Embryonic facial prominence (tissue), 1 donor: Measurements from ENCODE around the gene MAP7.

Experiments
- DNase-seq: peaks from one replicate; pipeline ENCODE4 v3.0.0-alpha.2; 2016; ENCODE audit errors: extremely low spot score

The MAP7 gene

DNA sequence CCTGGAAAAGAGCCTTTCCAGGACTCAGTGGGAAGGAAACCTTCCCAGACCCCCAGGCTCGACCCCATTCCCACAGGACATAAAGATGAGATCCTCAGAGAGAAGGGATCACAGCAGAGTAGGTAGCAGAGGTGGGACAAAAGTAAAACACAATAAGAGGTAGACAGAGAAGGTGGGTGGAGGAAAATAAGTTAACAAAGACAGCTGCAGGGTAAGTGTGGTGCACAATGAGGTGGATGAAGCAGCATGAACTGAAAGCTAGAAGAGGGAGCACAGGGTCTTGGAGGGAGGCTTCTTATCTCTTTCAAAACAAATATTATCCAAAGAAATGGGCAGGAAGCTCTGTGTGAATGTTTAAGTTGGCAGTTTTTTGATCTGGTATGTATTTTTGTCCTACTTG, 14.0 kb upstream of the MAP7 start:
- DNase-seq = no peak

DNA sequence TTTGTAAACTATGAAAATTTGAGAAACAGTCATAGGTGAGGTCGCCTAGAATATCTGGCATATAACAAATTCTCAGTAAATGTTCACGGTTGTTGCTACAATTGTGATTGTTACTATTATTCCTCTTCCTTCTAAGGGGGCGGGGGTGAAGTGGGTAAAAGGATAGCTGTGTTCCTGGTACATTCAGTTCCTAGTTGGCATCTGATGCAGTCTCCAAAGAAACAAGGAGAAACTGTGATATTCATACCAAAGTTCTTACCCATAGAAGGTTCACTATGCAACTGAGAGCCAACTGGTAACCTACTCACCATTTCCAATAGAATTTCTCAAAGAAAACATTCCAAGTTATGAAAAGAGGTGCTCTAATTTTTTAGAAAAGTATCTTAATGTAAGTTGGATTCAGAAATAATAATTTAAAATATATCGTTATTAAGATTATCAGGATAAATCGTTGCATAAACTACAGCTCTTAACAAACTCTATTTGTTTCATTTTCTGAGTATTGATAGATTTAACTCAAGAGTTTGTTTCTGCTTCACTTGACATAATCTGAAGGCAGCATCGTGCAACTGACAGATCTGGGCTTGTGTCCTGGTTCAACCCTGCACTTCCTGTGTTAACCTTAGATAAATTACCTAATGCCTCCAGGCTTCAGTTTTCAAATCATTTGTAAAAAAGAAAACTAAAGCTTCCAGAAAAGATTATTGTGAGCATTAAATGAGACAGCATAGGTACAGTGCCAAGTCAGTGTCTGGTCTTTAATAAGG, 13.3 kb upstream of the MAP7 start:
- DNase-seq = no peak

DNA sequence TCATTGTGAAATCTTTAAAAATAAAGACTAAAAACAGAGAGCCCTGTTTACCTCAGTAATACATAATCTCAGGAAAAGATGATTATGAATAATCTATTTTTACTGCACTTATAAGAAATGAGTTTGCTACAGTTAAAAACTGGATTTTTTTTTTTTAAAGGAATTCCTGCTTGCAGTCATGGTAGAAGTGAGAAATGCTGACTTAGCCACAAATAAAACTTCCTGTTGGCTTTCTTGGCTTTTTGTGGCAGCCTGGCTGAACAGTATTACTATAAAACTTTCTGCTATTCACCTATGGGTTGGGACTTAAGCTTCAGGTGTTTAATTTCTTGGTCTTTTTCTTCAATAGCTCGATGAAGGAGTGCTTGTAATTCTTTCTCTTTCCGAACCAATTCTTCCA, 12.0 kb upstream of the MAP7 start:
- DNase-seq = no peak

DNA sequence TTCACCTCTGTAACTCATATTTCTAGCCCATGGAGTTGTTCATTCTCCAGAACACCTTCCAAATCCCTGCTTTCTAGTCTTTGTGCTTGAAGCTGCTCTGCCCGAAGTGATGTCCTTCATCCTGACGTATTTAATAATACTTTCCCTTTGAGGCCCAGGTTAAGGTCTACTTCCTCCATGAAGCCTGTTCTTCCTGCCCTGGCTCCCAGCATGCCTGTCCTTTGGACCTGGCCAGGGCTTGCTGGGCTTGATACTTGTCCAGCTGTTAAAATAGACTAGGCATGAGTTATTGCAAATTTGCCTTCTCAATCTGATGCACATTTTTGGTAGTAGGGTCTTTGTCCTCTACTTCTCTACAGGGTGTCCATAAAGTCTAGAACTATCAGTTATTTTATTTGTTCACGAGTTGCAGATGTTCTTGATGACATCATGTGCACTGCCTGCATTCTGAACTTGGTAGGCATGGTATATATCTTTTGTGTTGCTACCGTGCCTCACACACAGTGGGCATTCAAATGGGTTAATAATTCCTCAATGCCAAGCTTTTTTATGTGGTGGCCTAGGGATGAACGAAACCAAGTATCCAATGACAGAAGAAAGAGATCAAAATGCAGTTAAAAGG, 3.1 kb upstream of the MAP7 start:
- DNase-seq = no peak

DNA sequence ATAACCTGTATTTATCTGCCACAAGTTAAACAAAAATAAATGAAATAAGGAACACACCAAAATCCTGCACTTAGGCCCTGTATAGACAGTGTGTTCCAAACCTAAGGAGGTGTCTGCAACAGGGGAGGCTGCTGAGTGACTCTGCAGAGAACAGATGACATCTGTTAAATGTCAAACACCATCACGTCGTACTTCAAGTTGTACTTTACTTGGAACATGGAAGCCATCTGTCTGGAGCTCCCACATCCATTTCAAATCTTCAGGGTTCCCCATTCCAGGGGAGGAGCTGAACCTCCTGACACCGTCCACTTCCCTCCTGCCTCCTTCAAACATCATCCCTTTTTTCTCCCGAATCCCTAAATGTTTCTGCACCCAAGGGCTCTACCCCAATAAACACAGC, 1.8 kb upstream of the MAP7 start:
- DNase-seq = no peak

DNA sequence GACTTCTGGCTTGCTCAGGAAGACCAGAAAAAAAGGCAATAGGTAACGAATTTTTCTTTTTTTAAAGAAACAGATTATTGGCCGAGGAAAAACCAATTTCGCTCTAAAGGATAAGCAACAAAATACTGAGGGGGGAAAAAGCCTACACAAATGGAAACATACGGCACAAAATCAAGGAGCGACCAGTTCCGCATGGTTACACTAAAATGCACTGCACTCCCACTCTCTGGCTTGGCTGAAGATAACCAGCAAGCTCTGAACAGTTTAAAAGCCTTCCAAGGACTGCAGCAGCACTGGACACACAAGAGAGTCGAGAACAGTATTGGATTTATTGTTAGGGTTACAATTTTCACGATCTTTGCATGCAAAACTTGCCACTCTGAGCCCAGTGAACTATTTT, 881 bp upstream of the MAP7 start:
- DNase-seq = no peak

DNA sequence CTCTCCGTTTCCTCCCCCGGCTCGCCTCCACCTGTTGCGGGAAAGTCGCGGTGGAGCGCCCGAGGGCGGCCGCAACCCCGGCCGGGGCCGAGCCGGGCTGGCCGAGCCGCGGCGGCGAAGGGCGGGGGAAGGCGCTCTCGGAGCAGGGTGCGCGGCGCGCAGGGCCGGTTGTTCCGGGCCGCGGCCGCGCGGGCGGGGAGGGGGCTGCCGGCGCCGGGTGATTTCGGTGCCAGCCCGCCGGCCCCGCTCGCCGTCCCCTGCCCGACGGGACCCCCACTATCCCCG, 235 bp downstream of the MAP7 start:
- no peak for DNase-seq

DNA sequence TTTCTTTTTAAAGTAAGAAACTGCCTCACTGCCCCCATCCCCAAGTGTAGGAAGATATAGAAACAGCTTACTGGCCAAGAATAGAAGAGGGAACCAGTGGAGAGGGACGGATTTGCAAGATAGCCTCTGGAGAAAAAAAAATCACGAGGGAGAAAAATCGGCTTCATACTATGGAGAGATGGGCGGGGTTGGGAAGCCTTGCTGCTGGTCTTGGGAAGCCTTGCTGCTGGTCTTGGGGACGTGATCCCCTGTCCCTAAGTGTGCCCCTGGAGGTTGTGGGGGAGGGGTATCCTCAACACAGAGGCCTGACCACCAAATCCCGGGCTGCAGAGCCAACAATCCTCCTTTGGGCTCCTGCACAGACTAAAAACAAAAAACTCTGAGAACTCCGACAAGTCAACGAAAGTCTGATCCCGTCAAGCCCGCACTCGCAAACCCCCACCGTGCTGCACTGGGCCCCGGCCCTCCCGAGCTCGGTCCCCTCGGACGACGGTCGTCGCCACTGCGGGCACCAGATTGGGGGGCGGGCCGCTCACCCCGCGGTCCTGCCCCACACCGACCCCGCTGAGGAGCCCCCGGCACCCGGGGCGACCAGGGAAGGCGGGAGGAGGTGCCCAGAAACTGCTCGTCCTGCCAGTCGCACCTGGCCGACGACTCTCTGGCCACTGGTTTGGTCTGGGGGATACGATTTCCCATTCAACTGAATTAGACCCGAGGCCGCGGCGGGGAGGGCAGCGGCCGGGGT, 750 bp downstream of the MAP7 start:
- DNase-seq = no peak

DNA sequence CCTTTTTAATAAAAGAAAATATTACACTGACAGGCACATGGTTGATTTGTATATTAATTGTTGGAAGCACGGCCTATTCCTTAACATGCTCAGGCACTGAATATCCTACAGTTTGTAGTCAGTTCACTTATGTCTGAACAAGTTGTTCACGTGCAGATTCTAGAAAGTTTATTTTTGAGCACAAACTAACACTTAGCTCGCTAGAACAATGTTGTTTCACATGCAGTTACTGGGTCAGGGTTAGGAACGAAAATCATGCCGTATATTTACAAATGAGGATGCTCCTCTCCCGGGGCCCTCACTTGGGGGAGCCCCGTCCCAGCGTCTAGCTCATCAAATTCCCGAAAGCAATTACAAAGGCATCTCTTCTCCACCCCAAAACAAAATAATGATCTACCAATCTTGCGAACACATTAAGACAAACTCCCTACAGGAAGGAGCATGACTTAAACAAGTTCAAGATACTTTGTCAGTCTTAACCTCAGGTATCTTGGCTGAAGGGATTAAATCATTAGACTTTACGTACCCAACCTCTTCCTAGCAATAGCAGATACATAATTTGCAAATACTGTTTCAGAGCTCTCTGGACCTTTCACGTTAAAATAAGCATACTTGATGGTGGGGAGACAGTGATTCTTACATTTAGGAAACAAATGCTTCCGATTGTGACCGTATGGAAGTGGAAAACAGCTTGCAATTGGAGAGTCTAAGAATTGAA, 1.5 kb downstream of the MAP7 start:
- DNase-seq = no peak

DNA sequence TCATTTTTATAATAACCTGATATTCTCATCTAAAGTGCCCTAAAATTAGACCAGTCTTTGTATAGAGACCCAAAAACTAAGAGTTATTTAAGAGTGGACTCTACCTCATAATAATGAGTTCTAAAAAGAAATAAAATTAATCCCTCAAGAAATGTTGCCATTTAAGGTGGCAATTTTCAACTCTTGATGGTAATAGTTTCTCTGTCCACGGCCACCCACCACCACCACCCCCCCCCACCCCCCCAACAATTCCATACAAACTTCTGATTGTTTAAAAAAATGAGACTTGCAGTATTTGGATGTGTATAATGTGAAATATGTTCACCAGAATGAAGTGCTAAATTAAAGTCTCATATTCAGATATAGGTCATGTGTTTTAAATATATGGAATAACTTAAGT, 2.4 kb downstream of the MAP7 start:
- no peak for DNase-seq

DNA sequence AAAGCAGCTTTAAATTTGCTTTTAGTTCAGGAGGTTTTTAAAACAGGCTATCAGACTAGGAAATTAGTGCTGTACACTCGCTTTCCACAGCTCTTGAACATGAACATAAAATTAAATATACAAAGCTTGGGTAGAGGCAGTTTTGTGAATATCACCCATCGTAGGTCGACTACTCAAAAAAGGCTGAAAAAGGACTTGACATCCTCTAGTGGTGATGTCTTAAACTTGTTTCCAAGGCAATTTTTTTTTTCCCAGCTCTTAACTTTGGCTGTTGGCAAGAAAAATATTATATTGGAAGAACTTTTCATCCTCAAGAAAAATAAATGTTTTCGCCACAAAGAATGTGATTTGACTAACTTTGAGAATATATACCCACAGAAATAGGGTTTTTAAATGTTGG, 2.9 kb downstream of the MAP7 start:
- no peak for DNase-seq

DNA sequence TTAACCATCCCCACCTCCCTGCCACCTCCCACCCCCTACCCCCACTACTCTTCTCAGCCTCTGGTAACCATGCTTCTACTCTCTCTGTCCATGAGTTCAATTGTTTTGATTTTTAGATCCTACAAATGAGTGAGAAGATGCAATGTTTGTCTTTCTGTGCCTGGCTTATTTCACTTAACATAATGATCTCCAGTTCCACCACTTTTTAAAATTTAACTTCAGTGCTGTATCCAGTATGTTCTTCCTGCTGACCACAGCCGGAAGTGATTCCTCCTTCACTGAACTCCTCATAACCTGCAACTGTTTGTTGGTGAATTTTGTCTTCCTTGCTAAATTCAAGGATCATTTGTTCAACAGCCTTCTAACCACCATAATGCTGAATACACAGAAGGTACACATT, 3.9 kb downstream of the MAP7 start:
- DNase-seq = no peak

DNA sequence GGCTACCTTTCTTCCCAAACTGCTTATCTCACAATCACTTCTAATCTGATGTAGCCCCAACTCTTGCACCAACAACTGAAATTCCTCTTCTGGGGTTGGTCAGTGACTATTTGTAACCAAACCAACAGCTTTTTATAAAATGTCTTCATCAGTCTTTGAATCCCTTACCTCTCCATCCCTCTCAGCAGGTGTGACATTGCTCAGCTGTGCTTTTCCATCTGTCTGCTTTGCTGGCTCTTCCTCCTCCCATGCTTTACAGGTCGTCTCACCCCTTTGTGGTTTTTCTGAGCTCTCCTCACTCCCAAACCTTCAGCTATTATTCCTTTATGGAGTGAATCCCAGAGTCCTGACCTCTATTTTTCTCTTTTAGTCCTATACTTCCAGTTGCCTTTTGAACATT, 5.9 kb downstream of the MAP7 start:
- DNase-seq = no peak

DNA sequence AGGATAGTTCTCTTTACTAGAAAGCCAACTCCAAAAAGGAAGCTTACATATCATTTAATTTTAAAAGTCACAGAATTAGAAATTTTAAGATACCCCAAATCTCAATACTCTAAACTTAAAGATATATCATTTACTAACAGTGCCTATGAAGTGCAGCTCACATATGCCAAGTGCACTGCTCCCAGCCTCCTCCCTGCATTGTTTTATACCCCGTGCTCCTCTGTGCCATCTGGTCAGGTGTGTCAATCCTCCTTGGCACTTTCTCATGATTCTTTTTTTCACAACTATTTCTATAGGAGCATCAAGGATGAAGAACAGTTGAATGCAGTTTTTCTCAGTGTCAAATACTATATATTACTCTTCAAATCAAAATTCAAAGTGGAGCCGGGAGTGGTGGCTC, 8.8 kb downstream of the MAP7 start:
- no peak for DNase-seq

DNA sequence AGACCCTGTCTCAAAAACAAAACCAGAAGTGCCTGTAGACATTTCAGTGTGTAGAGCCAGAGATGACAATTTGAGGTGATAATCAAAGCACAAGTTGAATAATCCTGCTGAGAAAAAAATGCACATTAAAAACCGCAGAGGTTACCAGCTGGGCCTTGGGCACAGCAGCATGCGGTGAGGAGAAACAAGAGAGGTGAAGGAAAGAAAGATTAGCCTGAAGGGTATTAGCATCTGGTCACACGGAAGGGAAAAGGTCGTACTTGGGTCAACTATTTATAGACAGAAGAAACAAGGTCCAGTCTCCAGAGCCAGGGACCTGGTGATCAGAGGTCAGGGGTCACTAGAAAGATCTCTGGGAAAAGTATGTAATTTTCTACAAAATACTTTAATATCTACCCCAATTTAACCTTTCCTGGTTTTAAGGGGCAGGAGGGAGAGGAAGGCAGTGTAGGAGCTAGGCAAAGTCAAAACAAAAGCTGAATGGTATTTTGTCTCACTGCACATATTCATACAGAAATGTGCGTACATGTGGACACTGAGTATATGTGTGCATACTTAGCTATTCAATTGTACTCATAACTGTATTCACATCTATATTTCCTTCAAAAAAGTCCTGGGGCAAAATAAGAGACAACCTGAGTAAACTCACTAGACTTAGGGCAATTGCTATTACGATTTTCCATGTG, 10.1 kb downstream of the MAP7 start:
- DNase-seq = no peak

DNA sequence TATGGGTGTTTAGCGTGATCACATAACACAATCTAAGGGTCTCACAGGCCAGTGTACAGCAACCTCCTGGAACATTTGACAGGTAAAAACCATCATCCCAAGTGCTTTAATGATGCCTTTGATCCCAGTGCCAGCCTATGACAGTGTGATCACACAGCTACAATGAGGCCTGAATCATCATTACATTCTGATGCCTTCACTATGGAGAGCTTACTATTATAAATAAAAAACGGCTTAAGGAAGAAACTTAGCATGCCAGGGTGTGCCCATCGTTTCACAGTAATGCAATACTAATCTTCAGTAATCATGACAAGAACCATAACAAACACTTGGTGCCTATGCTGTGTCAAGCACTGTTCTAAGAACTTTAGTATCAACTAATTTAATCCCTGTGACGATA, 11.4 kb downstream of the MAP7 start:
- no peak for DNase-seq

DNA sequence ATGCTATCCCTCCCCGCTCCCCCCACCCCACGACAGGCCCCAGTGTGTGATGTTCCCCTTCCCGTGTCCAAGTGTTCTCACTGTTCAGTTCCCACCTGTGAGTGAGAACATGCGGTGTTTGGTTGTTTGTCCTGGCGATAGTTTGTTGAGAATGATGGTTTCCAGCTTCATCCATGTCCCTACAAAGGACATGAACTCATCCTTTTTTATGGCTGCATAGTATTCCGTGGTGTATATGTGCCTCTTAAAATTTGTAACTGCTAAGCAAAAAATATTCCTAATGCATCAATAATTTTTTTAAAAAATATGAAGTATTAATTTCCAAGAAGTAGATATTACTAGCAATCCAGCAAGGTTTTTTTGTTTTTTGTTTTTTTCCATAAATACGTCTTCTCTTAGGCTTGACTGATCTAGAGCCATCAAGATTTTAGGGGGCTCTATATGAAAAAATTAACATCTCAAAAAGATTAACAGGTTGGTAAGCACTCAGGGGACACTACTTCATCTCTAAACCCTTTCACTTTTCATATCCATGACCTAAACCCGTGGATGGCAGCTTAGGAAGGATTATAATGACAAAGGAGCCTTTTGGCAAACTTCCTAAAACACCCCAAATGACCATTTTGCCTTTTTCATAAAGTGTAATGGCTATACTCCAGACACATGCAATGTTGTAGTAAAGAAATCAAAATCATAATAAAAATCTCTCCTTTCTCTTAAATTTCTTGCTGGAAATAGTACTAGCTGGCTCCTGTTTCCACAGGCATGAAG, 14.2 kb downstream of the MAP7 start:
- no peak for DNase-seq

DNA sequence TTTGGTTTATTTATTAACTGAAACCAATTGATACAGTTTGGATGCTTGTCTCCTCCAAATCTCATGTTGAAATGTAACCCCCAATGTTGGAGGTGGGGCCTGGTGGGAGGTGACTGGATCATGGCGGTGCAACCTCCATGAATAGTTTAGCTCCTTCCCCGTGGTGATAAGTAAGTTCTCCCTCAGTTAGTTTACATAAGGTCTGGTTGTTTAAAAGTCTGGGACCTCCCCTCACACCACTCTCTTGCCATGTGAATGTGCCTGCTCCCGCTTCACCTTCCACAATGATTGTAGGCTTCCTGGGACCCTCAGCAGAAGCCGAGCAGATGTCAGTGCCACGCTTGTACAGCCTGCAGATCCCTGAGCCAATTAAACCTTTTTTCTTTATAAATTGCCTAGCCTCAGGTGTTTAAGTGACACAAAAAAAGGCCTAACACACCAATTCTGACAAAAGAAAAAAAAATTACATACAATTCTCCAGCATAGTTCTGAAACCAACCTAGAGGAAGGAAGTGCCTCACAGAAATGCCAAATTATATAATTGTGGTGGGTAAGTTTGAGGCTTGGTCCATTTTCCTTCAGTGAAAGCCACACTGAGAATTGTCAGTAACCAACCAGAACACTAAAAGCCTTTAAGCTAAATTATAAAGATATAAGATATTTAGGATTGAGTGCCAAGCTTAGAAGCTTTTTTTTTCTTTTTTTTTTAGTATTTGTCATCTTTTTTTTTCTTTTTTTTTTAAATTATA, 15.0 kb downstream of the MAP7 start:
- no peak for DNase-seq

DNA sequence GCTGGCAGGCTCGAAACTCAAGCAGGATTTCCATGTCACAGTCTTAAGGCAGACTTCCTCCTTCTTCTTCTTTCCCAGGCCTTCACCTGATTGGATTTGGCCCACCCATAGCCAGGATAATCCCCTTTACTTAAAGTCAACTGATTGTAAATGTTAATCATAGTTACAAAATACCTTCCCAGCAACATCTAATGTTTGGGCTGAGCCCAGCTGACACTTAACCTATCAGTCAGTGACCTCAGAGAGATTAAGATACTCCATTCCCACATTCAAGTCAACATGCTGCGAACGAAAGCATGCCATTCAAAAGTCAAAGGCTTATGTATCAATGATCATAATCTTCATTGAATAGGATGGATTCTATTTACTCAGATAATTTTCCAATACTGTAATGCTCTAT, 16.0 kb downstream of the MAP7 start:
- DNase-seq = no peak

DNA sequence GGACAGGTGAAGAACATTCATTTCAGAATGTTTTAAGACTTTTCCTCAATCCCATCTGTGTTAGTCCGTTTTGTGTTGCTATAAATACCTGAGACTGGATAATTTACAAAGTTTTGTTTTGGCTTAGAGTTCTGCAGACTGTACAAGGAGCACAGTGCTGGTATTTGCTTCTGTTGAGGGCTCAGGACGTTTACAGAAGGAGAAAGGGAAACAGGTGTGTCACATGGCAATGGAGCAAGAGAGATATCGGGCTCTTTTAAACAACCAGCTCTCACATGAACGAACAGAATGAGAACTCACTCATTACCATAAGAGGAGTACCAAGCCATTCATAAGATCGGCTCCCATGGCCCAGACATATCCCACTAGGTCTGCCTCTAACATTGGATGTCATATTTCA, 16.7 kb downstream of the MAP7 start:
- DNase-seq = no peak

DNA sequence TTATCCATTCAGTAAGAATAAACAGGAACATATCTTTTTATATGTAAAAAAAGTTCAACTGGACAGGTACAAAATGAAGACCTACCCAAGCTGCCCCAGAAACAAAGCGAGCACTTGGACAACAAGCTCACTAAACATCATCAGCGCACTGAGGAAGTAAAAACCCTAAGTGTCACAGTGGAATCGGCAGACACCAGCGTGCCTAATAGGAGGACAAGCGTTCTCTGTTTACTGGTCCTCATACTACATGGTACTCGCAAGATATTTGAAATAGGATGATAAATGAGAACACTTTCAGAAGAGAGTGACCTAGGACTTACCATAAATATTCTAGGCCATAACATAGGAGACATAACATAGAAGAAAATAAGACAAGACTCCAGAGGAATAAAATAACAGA, 18.2 kb downstream of the MAP7 start:
- no peak for DNase-seq
